GM21786 (cell line): Measurements from ENCODE around the gene LRRC45.

Experiments used
- ATAC-seq: cut with Tn5 transposase; IDR thresholded peaks from one replicate; pipeline ENCODE4 v1.9.1; 2021; ENCODE audit not compliant: unreplicated experiment

The LRRC45 gene

GRCh38 chr17:82007228-82007494 is 15.9 kb upstream of the LRRC45 start:
- ATAC-seq = no peak

GRCh38 chr17:82007495-82008257 is 15.4 kb upstream of the LRRC45 start:
- ATAC-seq = no peak

- ATAC-seq = no peak
These were observed 14.7 kb upstream of the LRRC45 start for GRCh38 chr17:82008258-82008940.

GRCh38 chr17:82008941-82009405 is 14.1 kb upstream of the LRRC45 start:
- no peak for ATAC-seq

GRCh38 chr17:82009413-82009812 is 13.7 kb upstream of the LRRC45 start:
- no peak for ATAC-seq

GRCh38 chr17:82010575-82011525 is 12.3 kb upstream of the LRRC45 start:
- no peak for ATAC-seq

GRCh38 chr17:82011617-82012187 is 11.4 kb upstream of the LRRC45 start:
- ATAC-seq = no peak

- no peak for ATAC-seq
These were observed 10.9 kb upstream of the LRRC45 start for GRCh38 chr17:82012261-82012639.

GRCh38 chr17:82012640-82013295 is 10.3 kb upstream of the LRRC45 start:
- ATAC-seq = no peak

GRCh38 chr17:82013341-82013740 is 9.8 kb upstream of the LRRC45 start:
- ATAC-seq = no peak

- ATAC-seq = no peak
These were observed 9.3 kb upstream of the LRRC45 start for GRCh38 chr17:82013772-82014321.

GRCh38 chr17:82014432-82014831 is 8.7 kb upstream of the LRRC45 start:
- no peak for ATAC-seq

- no peak for ATAC-seq
These were observed 8.2 kb upstream of the LRRC45 start for GRCh38 chr17:82014971-82015310.

- ATAC-seq = no peak
These were observed 7.7 kb upstream of the LRRC45 start for GRCh38 chr17:82015311-82015971.

GRCh38 chr17:82016061-82016874 is 6.8 kb upstream of the LRRC45 start:
- ATAC-seq = no peak

GRCh38 chr17:82016875-82017459 is 6.1 kb upstream of the LRRC45 start:
- ATAC-seq = no peak

- ATAC-seq = no peak
These were observed 5.4 kb upstream of the LRRC45 start for GRCh38 chr17:82017612-82018151.

GRCh38 chr17:82018152-82018988 is 4.7 kb upstream of the LRRC45 start:
- ATAC-seq = no peak
